Gastroesophageal sphincter (tissue), 3 donors: ENCODE measurements around the gene TELO2.

ENCODE experiments used
- POLR2A ChIP-seq, 2 donors: fragments of 450-650 bp; IDR thresholded peaks; one replicate each; pipeline ENCODE4 v1.6.1; 2017; ENCODE audit warnings: antibody characterized with exemption in 2 of 2, mild to moderate bottlenecking in 2 of 2, moderate library complexity in 1 of 2
- TF ChIP-seq, protein P1 (sequence below), 4 experiments: fragments of 200-600 bp in 2 of 4; fragments of 450-650 bp in 2 of 4; sonication (generic) in 1 of 4; IDR thresholded peaks; one replicate each; pipeline ENCODE4 v1.5.1; 2017 to 2019; ENCODE audit warnings: antibody characterized with exemption in 4 of 4, mild to moderate bottlenecking in 2 of 4, moderate library complexity in 2 of 4

DNA sequence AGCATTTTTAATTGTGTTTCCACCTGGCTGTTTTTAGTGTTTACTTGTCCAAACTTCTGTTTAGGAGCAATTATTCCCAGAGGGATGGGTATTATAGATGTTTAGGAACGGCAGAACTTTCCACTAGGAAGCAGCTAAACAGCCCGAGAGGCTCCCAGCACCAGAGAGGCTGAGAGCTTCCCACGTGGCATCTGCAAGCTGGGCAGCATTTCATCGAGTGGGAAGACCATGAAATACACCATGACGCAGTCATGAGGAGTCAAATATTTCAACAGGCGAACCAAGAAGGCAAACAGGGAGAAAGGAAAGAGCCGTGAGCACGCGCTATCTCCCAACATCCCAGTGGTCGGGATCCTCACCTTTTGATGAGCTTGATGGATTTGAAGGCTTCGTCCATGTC is 64.4 kb downstream of the TELO2 start:
- TF ChIP-seq, protein P1, sequence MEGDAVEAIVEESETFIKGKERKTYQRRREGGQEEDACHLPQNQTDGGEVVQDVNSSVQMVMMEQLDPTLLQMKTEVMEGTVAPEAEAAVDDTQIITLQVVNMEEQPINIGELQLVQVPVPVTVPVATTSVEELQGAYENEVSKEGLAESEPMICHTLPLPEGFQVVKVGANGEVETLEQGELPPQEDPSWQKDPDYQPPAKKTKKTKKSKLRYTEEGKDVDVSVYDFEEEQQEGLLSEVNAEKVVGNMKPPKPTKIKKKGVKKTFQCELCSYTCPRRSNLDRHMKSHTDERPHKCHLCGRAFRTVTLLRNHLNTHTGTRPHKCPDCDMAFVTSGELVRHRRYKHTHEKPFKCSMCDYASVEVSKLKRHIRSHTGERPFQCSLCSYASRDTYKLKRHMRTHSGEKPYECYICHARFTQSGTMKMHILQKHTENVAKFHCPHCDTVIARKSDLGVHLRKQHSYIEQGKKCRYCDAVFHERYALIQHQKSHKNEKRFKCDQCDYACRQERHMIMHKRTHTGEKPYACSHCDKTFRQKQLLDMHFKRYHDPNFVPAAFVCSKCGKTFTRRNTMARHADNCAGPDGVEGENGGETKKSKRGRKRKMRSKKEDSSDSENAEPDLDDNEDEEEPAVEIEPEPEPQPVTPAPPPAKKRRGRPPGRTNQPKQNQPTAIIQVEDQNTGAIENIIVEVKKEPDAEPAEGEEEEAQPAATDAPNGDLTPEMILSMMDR (IDR thresholded peaks at IDR 0.05): no peak
- no peak for TF ChIP-seq POLR2A (IDR thresholded peaks at IDR 0.05)
